ENCODE data around the gene BAHCC1.

Gene BAHCC1

GRCh38 chr17:81433656-81434055 is 38.4 kb downstream of the BAHCC1 start:
- TF ChIP-seq POU6F1 (CRISPR knock-in tag; IDR thresholded peaks at IDR 0.05; ENCODE audit: borderline replicate concordance, low read depth) (no peak), ESRRG (CRISPR knock-in tag; IDR thresholded peaks at IDR 0.05) (no peak)
- ATAC-seq: no peak

DNA sequence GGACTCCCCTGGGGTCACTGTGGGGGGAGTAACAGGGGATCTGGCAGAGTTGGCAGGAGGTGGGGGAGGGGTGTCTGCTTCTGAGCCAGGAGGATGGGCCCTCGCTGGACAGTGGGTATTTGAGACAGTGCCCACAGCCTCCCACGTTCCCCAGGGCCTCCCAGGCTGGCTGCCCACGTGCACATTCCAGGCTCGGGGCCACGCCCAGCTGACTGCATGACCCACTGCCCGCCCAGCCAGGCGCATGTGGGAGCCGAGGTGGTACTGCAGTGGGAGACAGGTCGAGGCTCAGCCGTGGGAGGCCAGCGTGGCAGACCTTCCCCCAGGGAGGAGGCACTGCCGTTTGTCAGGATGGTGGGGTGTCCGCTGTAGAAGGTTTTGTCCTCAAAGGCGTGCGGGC is 38.8 kb downstream of the BAHCC1 start:
- TF ChIP-seq TOX (CRISPR knock-in tag; IDR thresholded peaks at IDR 0.05; ENCODE audit: borderline replicate concordance) (no peak), TCF4 (CRISPR knock-in tag; IDR thresholded peaks at IDR 0.05; ENCODE audit: borderline replicate concordance) (no peak), GLIS3 (CRISPR knock-in tag; IDR thresholded peaks at IDR 0.05) (no peak), CSDC2 (CRISPR knock-in tag; IDR thresholded peaks at IDR 0.05) (no peak), POU6F1 (CRISPR knock-in tag; IDR thresholded peaks at IDR 0.05; ENCODE audit: borderline replicate concordance, low read depth) (no peak), ISL1 (CRISPR knock-in tag; IDR thresholded peaks at IDR 0.05) (no peak), ESRRG (CRISPR knock-in tag; IDR thresholded peaks at IDR 0.05) (no peak), ZC3H10 (CRISPR knock-in tag; IDR thresholded peaks at IDR 0.05) (no peak), BACH2 (CRISPR knock-in tag; IDR thresholded peaks at IDR 0.05; ENCODE audit: borderline replicate concordance) (no peak), ZFP30 (CRISPR knock-in tag; IDR thresholded peaks at IDR 0.05) (no peak)
- TF ChIP-seq, protein P1, sequence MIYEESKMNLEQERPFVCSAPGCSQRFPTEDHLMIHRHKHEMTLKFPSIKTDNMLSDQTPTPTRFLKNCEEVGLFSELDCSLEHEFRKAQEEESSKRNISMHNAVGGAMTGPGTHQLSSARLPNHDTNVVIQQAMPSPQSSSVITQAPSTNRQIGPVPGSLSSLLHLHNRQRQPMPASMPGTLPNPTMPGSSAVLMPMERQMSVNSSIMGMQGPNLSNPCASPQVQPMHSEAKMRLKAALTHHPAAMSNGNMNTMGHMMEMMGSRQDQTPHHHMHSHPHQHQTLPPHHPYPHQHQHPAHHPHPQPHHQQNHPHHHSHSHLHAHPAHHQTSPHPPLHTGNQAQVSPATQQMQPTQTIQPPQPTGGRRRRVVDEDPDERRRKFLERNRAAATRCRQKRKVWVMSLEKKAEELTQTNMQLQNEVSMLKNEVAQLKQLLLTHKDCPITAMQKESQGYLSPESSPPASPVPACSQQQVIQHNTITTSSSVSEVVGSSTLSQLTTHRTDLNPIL (CRISPR knock-in tag; IDR thresholded peaks at IDR 0.05; ENCODE audit: low read depth): no peak
- ATAC-seq: no peak

- TF ChIP-seq ESRRG (CRISPR knock-in tag; IDR thresholded peaks at IDR 0.05) (no peak), ZC3H10 (CRISPR knock-in tag; IDR thresholded peaks at IDR 0.05) (no peak), POU6F1 (CRISPR knock-in tag; IDR thresholded peaks at IDR 0.05; ENCODE audit: borderline replicate concordance, low read depth) (no peak), ZFP30 (CRISPR knock-in tag; IDR thresholded peaks at IDR 0.05) (no peak), RARB (CRISPR knock-in tag; IDR thresholded peaks at IDR 0.05) (no peak)
- no peak for ATAC-seq
These were observed 39.6 kb downstream of the BAHCC1 start for GRCh38 chr17:81434681-81435417.

DNA sequence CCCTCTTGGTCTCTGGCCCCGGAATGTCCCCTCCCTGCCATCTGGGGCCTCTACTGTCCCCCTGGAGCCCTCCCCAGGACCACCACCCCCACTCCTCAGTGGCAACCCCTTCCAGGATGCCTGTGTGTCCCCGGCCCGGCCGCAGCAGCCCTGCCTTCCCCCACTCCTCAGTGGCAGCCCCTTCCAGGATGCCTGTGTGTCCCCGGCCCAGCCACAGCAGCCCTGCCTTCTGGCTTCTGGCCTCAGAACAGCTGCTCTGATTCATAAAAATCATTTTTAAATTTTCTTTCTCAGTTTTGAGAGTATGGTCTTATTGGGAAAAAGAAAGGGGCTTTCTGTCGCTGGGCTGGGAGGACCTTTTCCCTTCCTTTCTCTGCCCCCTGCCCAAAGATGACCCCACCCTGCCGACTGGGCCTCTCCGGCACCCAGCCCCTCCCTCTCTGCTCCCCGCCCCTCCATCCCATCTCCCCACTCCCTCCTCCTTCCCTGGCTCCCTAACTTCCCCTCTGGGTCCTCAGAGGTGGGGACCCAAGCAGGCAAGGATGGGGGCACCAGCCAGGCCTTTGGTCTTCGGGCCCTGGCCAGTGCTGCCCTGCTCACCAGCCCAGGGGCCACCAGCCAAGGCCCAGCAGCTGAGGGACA is 40.5 kb downstream of the BAHCC1 start:
- no peak for ATAC-seq
- TF ChIP-seq SNAI2 (CRISPR knock-in tag; IDR thresholded peaks at IDR 0.05) (no peak), ZC3H10 (CRISPR knock-in tag; IDR thresholded peaks at IDR 0.05) (no peak), BACH2 (CRISPR knock-in tag; IDR thresholded peaks at IDR 0.05; ENCODE audit: borderline replicate concordance) (no peak), PPARA (CRISPR knock-in tag; IDR thresholded peaks at IDR 0.05; ENCODE audit: borderline replicate concordance) (no peak), ZNF70 (CRISPR knock-in tag; IDR thresholded peaks at IDR 0.05) (no peak), CSRNP3 (CRISPR knock-in tag; IDR thresholded peaks at IDR 0.05) (no peak), TSHZ2 (CRISPR knock-in tag; IDR thresholded peaks at IDR 0.05) (no peak), POU6F1 (CRISPR knock-in tag; IDR thresholded peaks at IDR 0.05; ENCODE audit: borderline replicate concordance, low read depth) (no peak), TOX (CRISPR knock-in tag; IDR thresholded peaks at IDR 0.05; ENCODE audit: borderline replicate concordance) (no peak), TCF4 (CRISPR knock-in tag; IDR thresholded peaks at IDR 0.05; ENCODE audit: borderline replicate concordance) (no peak), GLIS3 (CRISPR knock-in tag; IDR thresholded peaks at IDR 0.05) (no peak), ZFP3 (CRISPR knock-in tag; IDR thresholded peaks at IDR 0.05) (no peak), ISL1 (CRISPR knock-in tag; IDR thresholded peaks at IDR 0.05) (no peak), CSDC2 (CRISPR knock-in tag; IDR thresholded peaks at IDR 0.05) (no peak), ZNF565 (CRISPR knock-in tag; conservative IDR thresholded peaks at IDR 0.05; ENCODE audit: low read depth) (no peak)
- TF ChIP-seq, protein P1 (CRISPR knock-in tag; IDR thresholded peaks at IDR 0.05; ENCODE audit: low read depth): no peak

All from SK-N-SH treated with all-trans-retinoic acid at 6 μM for 48 hours (cell line).